ENCODE measurements around the gene RBP2.

The RBP2 gene

DNA sequence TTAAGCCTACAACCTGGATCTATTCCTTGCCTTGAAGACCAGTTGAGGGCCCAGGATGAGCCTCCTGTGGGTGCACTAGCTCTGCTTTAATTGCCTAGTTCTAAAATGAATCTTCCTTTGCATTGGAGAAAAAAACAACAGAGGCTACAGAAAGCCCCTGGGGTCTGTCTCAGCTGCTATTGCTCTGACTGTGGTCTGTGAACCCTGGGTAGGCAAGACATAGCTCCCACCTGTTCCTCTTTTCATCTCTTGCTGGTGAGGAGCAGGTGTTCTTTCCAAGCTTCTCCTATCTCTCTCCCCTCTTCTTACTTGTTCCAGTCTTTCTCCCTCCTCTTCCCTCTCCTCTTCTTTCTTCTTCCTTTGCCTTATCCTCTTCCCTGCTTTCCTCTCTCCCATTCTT, 28.8 kb downstream of the RBP2 start:
- no peak overlapping the region for H2AFZ ChIP-seq (ENCODE audit: low read length)
- no peaks in the 10 kb centered on the region for H4K20me1 ChIP-seq (ENCODE audit: insufficient read depth, low read length)
- H3K79me2 ChIP-seq (ENCODE audit: insufficient read depth, low read length): no peaks in the 10 kb centered on the region
- H3K9me3 ChIP-seq (ENCODE audit: low read length): no peaks in the 10 kb centered on the region
- H3F3A ChIP-seq (ENCODE audit: insufficient read depth, low read length): no peaks in the 10 kb centered on the region
- H3K27ac ChIP-seq (ENCODE audit: low read depth, low read length, poor library complexity, severe bottlenecking): no peak overlapping the region
- no peaks in the 10 kb centered on the region for H3K4me1 ChIP-seq (ENCODE audit: insufficient read depth, low read length, severe bottlenecking)
- H3K9me2 ChIP-seq (ENCODE audit: low read depth, low read length): no peaks in the 10 kb centered on the region
- H3K4me2 ChIP-seq (ENCODE audit: low read length): no peak overlapping the region
- no peaks in the 10 kb centered on the region for H3K36me3 ChIP-seq (ENCODE audit: insufficient read depth, low read length)
- no peak overlapping the region for H3K9ac ChIP-seq (ENCODE audit: low read length)
- H3K27me3 ChIP-seq (ENCODE audit: insufficient read depth, low read length): no peaks in the 10 kb centered on the region
- TF ChIP-seq CTCF (IDR thresholded peaks at IDR 0.05; ENCODE audit: low read length): no peak
- no peak overlapping the region for H3K4me3 ChIP-seq (ENCODE audit: low read depth, low read length, poor library complexity, severe bottlenecking)

GRCh38 chr3:139444446-139444845, 31.9 kb downstream of the RBP2 start:
- Histone ChIP-seq H3K9me3 (ENCODE audit: low read length) (no peaks in the 10 kb centered on the region), H3K9me2 (ENCODE audit: low read depth, low read length) (no peaks in the 10 kb centered on the region), H2AFZ (ENCODE audit: low read length) (no peak overlapping the region), H3K4me2 (ENCODE audit: low read length) (no peak overlapping the region), H3K27ac (ENCODE audit: low read depth, low read length, poor library complexity, severe bottlenecking) (no peak overlapping the region), H4K20me1 (ENCODE audit: insufficient read depth, low read length) (no peaks in the 10 kb centered on the region), H3K27me3 (ENCODE audit: insufficient read depth, low read length) (no peaks in the 10 kb centered on the region), H3K4me3 (ENCODE audit: low read depth, low read length, poor library complexity, severe bottlenecking) (no peak overlapping the region), H3K79me2 (ENCODE audit: insufficient read depth, low read length) (no peaks in the 10 kb centered on the region), H3F3A (ENCODE audit: insufficient read depth, low read length) (no peaks in the 10 kb centered on the region), H3K36me3 (ENCODE audit: insufficient read depth, low read length) (no peaks in the 10 kb centered on the region), H3K9ac (ENCODE audit: low read length) (no peak overlapping the region), H3K4me1 (ENCODE audit: insufficient read depth, low read length, severe bottlenecking) (no peaks in the 10 kb centered on the region)
- TF ChIP-seq EZH2 (IDR thresholded peaks at IDR 0.05; ENCODE audit: borderline replicate concordance, low read length) (no peak), CTCF (IDR thresholded peaks at IDR 0.05; ENCODE audit: low read length) (no peak)

DNA sequence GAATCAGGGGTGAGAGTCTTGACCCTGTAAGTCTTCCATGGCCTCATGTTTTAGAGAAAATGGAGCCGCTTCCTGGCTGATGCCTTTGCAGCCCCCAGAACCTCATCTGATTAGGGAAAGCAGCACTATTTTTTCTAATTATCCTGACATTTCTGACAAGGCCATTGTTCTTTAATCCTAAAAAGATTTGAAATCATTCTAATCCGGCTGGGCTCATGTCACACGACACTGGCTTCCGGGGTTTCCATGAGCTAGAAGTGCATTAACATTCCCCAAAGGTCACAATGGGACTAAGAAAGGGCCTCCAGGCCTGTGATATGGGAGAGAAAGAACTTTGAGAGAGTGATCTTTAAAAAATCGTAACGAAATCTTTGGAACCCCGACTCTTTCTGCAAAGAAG, 33.1 kb downstream of the RBP2 start:
- Histone ChIP-seq H3K27me3 (ENCODE audit: insufficient read depth, low read length) (no peaks in the 10 kb centered on the region), H4K20me1 (ENCODE audit: insufficient read depth, low read length) (no peaks in the 10 kb centered on the region), H3K36me3 (ENCODE audit: insufficient read depth, low read length) (no peaks in the 10 kb centered on the region), H3K27ac (ENCODE audit: low read depth, low read length, poor library complexity, severe bottlenecking) (no peak overlapping the region), H3K4me2 (ENCODE audit: low read length) (no peak overlapping the region), H2AFZ (ENCODE audit: low read length) (no peak overlapping the region), H3K4me3 (ENCODE audit: low read depth, low read length, poor library complexity, severe bottlenecking) (no peak overlapping the region), H3K9ac (ENCODE audit: low read length) (no peak overlapping the region), H3K4me1 (ENCODE audit: insufficient read depth, low read length, severe bottlenecking) (no peaks in the 10 kb centered on the region), H3F3A (ENCODE audit: insufficient read depth, low read length) (no peaks in the 10 kb centered on the region), H3K9me3 (ENCODE audit: low read length) (no peaks in the 10 kb centered on the region), H3K9me2 (ENCODE audit: low read depth, low read length) (no peaks in the 10 kb centered on the region), H3K79me2 (ENCODE audit: insufficient read depth, low read length) (no peaks in the 10 kb centered on the region)
- TF ChIP-seq CTCF (IDR thresholded peaks at IDR 0.05; ENCODE audit: low read length) (no peak), EZH2 (IDR thresholded peaks at IDR 0.05; ENCODE audit: borderline replicate concordance, low read length) (no peak)
